Chondrocyte (in vitro differentiated cells): ENCODE results near the gene CHCHD3. TPM values are rescaled to one million over a fixed set of nuclear protein-coding genes. Genes with fewer than 3 reads are reported as not detected.

Experiments
- DNase-seq: peaks from one replicate; pipeline ENCODE4 v3.0.0; 2021; ENCODE audit warnings: mixed read lengths, low spot score
- H3K27ac Mint-ChIP-seq: one replicate; pipeline ENCODE4 v1.8.0; 2021; ENCODE audit warnings: mild to moderate bottlenecking, moderate library complexity, mixed read lengths; ENCODE audit not compliant: unreplicated experiment
- H3K27me3 Mint-ChIP-seq: 2 replicates; pipeline ENCODE4 v1.8.0; 2021; ENCODE audit warnings: low read depth, mixed read lengths
- H3K36me3 Mint-ChIP-seq: 2 replicates; pipeline ENCODE4 v1.8.0; 2021; ENCODE audit warnings: low read depth, mixed read lengths
- H3K4me1 Mint-ChIP-seq: 2 replicates; pipeline ENCODE4 v1.8.0; 2021; ENCODE audit warnings: low read depth, mild to moderate bottlenecking, mixed read lengths
- H3K4me3 Mint-ChIP-seq: one replicate; pipeline ENCODE4 v1.8.0; 2021; ENCODE audit warnings: mild to moderate bottlenecking, moderate library complexity, mixed read lengths; ENCODE audit not compliant: unreplicated experiment
- H3K9me3 Mint-ChIP-seq: 2 replicates; pipeline ENCODE4 v1.8.0; 2021; ENCODE audit warnings: low read depth, mixed read lengths
- CTCF ChIP-seq: fragments of 200-600 bp; sonication (generic); IDR thresholded peaks from 2 replicates; pipeline ENCODE4 v1.5.0; 2021; ENCODE audit warnings: antibody characterized with exemption, mild to moderate bottlenecking, moderate library complexity
- total RNA-seq: library from RNA; stranded (reverse); gene quantifications from 3 replicates; pipeline ENCODE4 v1.2.1, GENCODE V29; 2021

The CHCHD3 gene
- total RNA-seq, 1 donor from 2014 or later = 42.6 TPM

GRCh38 chr7:132861940-132862554 is 219.8 kb downstream of the CHCHD3 start:
- no peak overlapping the region for H3K4me3 Mint-ChIP-seq
- DNase-seq = no peak

GRCh38 chr7:132861424-132861823 is 220.5 kb downstream of the CHCHD3 start:
- DNase-seq = no peak
- Mint-ChIP-seq H3K4me1 (peaks cover 9% of the 10 kb centered on the region), H3K27ac (no peak overlapping the region), H3K4me3 (no peak overlapping the region), H3K36me3 (peaks cover 3% of the 10 kb centered on the region), H3K9me3 (peaks cover 16% of the 10 kb centered on the region), H3K27me3 (no peaks in the 10 kb centered on the region)
- no peak for TF ChIP-seq CTCF

More at GRCh38 chr7:132861940-132862554, 219.8 kb downstream of the CHCHD3 start:
- H3K4me1 Mint-ChIP-seq = peaks cover 14% of the 10 kb centered on the region
- H3K27me3 Mint-ChIP-seq = no peaks in the 10 kb centered on the region
- TF ChIP-seq CTCF = no peak
- H3K27ac Mint-ChIP-seq = no peak overlapping the region
- peaks cover 3% of the 10 kb centered on the region for H3K36me3 Mint-ChIP-seq
- peaks cover 16% of the 10 kb centered on the region for H3K9me3 Mint-ChIP-seq

- Mint-ChIP-seq H3K36me3 (peaks cover 3% of the 10 kb centered on the region), H3K4me1 (peaks cover 6% of the 10 kb centered on the region), H3K27me3 (no peaks in the 10 kb centered on the region), H3K4me3 (no peak overlapping the region), H3K27ac (no peak overlapping the region), H3K9me3 (peaks cover 15% of the 10 kb centered on the region)
- no peak for TF ChIP-seq CTCF
- no peak for DNase-seq
Observed at GRCh38 chr7:132859199-132859598, 222.7 kb downstream of the CHCHD3 start.

GRCh38 chr7:132858760-132859159 is 223.1 kb downstream of the CHCHD3 start:
- no peak for TF ChIP-seq CTCF
- no peak overlapping the region for H3K4me3 Mint-ChIP-seq

DNA sequence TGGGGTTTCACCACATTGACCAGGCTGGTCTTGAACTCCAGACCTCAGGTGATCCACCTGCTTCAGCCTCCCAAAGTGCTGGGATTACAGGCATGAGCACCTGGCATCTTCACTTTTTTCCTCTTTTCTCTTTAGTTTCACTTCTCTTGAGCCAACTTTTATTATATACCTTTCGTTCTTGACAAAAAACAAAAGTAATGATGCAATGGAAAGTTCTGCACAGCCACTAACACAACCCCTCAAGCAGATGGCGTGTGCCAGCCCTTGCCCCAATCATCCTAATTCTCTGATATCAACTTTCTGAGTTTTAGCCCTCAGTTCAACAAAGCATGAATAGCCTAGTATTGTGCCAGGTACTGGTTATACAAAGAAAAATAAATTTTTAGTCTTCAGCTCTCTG is 223.6 kb downstream of the CHCHD3 start:
- no peak overlapping the region for H3K4me3 Mint-ChIP-seq
- H3K4me1 Mint-ChIP-seq = peaks cover 6% of the 10 kb centered on the region
- TF ChIP-seq CTCF = no peak
- DNase-seq = no peak
- H3K27ac Mint-ChIP-seq = no peak overlapping the region
- no peaks in the 10 kb centered on the region for H3K27me3 Mint-ChIP-seq
- H3K36me3 Mint-ChIP-seq = no peaks in the 10 kb centered on the region
- peaks cover 7% of the 10 kb centered on the region for H3K9me3 Mint-ChIP-seq

More at GRCh38 chr7:132858760-132859159, 223.1 kb downstream of the CHCHD3 start:
- Mint-ChIP-seq H3K9me3 (peaks cover 11% of the 10 kb centered on the region), H3K27ac (no peak overlapping the region), H3K36me3 (no peaks in the 10 kb centered on the region), H3K4me1 (peaks cover 6% of the 10 kb centered on the region), H3K27me3 (no peaks in the 10 kb centered on the region)
- no peak for DNase-seq
